ENCODE measurements around the gene GPR62. TPM values are rescaled to one million over a fixed set of nuclear protein-coding genes. Genes with fewer than 3 reads are reported as not detected.

GPR62 gene
- total RNA-seq, 1 experiment from 2014 or later = not detected

- ChIA-PET POLR2A (interaction anchor here (0.6 kb wide), 1 partner anchor 22 kb away, joined by 13 read pairs; no protein-coding TSS in a partner anchor), CTCF (interaction anchor here (1.0 kb wide), 1 partner anchor 22 kb away, joined by 3 read pairs; the partner anchor contains the start of gene RRP9)
- Mint-ChIP-seq H3K27ac (ENCODE audit: unreplicated experiment) (no peak overlapping the region), H3K4me1 (ENCODE audit: low read depth, unreplicated experiment) (peaks cover 14% of the 10 kb centered on the region), H3K4me3 (ENCODE audit: unreplicated experiment) (no peak overlapping the region), H3K9me3 (ENCODE audit: unreplicated experiment) (no peaks in the 10 kb centered on the region), H3K27me3 (ENCODE audit: insufficient read depth, unreplicated experiment) (no peaks in the 10 kb centered on the region), H3K36me3 (ENCODE audit: insufficient read depth, unreplicated experiment) (peaks cover 11% of the 10 kb centered on the region)
- H3K36me3 ChIP-seq (ENCODE audit: control insufficient read depth, insufficient read depth, low read length) = no peaks in the 10 kb centered on the region
- TF ChIP-seq, protein P1, sequence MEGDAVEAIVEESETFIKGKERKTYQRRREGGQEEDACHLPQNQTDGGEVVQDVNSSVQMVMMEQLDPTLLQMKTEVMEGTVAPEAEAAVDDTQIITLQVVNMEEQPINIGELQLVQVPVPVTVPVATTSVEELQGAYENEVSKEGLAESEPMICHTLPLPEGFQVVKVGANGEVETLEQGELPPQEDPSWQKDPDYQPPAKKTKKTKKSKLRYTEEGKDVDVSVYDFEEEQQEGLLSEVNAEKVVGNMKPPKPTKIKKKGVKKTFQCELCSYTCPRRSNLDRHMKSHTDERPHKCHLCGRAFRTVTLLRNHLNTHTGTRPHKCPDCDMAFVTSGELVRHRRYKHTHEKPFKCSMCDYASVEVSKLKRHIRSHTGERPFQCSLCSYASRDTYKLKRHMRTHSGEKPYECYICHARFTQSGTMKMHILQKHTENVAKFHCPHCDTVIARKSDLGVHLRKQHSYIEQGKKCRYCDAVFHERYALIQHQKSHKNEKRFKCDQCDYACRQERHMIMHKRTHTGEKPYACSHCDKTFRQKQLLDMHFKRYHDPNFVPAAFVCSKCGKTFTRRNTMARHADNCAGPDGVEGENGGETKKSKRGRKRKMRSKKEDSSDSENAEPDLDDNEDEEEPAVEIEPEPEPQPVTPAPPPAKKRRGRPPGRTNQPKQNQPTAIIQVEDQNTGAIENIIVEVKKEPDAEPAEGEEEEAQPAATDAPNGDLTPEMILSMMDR (IDR thresholded peaks at IDR 0.05; ENCODE audit: insufficient read depth in 1 of 2, low read depth in 1 of 2, low read length in 1 of 2, severe bottlenecking in 1 of 2, unreplicated experiment in 1 of 2) = no peak
- no peak overlapping the region for H3K4me3 ChIP-seq (ENCODE audit: low read depth, low read length)
- no peaks in the 10 kb centered on the region for H3K9me3 ChIP-seq
- DNase-seq = no peak
- no peaks in the 10 kb centered on the region for H3K27me3 ChIP-seq (replicated peaks; ENCODE audit: control insufficient read depth, insufficient read depth, low read length)
- BruUV-seq (replicated peaks) = no TSS peak
- intact Hi-C loops (cut with micrococcal nuclease; ENCODE audit: unreplicated experiment) = no loop called here
- peaks cover 7% of the 10 kb centered on the region for H3K4me1 ChIP-seq
Measured at GRCh38 chr3:51962854-51963530, 7.8 kb downstream of the GPR62 start.

- Histone ChIP-seq H3K4me1 (peaks cover 13% of the 10 kb centered on the region), H3K36me3 (ENCODE audit: control insufficient read depth, insufficient read depth, low read length) (no peaks in the 10 kb centered on the region), H3K9me3 (no peaks in the 10 kb centered on the region), H3K27me3 (replicated peaks; ENCODE audit: control insufficient read depth, insufficient read depth, low read length) (no peaks in the 10 kb centered on the region), H3K4me3 (ENCODE audit: low read depth, low read length) (no peak overlapping the region)
- Mint-ChIP-seq H3K9me3 (ENCODE audit: unreplicated experiment) (no peaks in the 10 kb centered on the region), H3K4me1 (ENCODE audit: low read depth, unreplicated experiment) (peaks cover 17% of the 10 kb centered on the region), H3K27ac (ENCODE audit: unreplicated experiment) (no peak overlapping the region), H3K4me3 (ENCODE audit: unreplicated experiment) (no peak overlapping the region), H3K36me3 (ENCODE audit: insufficient read depth, unreplicated experiment) (peaks cover 12% of the 10 kb centered on the region), H3K27me3 (ENCODE audit: insufficient read depth, unreplicated experiment) (no peaks in the 10 kb centered on the region)
- ChIA-PET POLR2A (no interaction called here), CTCF (interaction anchor here (1.0 kb wide), 1 partner anchor 23 kb away, joined by 3 read pairs; the partner anchor contains the start of gene RRP9)
- no peak for DNase-seq
- BruUV-seq (replicated peaks) = no TSS peak
- intact Hi-C loops (cut with micrococcal nuclease; ENCODE audit: unreplicated experiment) = no loop called here
- TF ChIP-seq, protein P1 (IDR thresholded peaks at IDR 0.05; ENCODE audit: insufficient read depth in 1 of 2, low read depth in 1 of 2, low read length in 1 of 2, severe bottlenecking in 1 of 2, unreplicated experiment in 1 of 2) = no peak
Measured at GRCh38 chr3:51963951-51964451, 8.8 kb downstream of the GPR62 start.

- POLR2A ChIA-PET = no interaction called here
- H3K4me3 Mint-ChIP-seq (ENCODE audit: unreplicated experiment) = no peak overlapping the region
Measured at GRCh38 chr3:51964521-51964920, 9.3 kb downstream of the GPR62 start.

More at GRCh38 chr3:51964521-51964920, 9.3 kb downstream of the GPR62 start:
- H3K27me3 ChIP-seq (replicated peaks; ENCODE audit: control insufficient read depth, insufficient read depth, low read length) = no peaks in the 10 kb centered on the region
- Mint-ChIP-seq H3K27ac (ENCODE audit: unreplicated experiment) (no peak overlapping the region), H3K4me1 (ENCODE audit: low read depth, unreplicated experiment) (peaks cover 20% of the 10 kb centered on the region), H3K36me3 (ENCODE audit: insufficient read depth, unreplicated experiment) (peaks cover 12% of the 10 kb centered on the region), H3K9me3 (ENCODE audit: unreplicated experiment) (no peaks in the 10 kb centered on the region), H3K27me3 (ENCODE audit: insufficient read depth, unreplicated experiment) (no peaks in the 10 kb centered on the region)
- no peak for DNase-seq
- H3K36me3 ChIP-seq (ENCODE audit: control insufficient read depth, insufficient read depth, low read length) = no peaks in the 10 kb centered on the region
- no peak overlapping the region for H3K4me3 ChIP-seq (ENCODE audit: low read depth, low read length)
- H3K9me3 ChIP-seq = no peaks in the 10 kb centered on the region
- intact Hi-C loops (cut with micrococcal nuclease; ENCODE audit: unreplicated experiment) = no loop called here
- CTCF ChIA-PET = no interaction called here
- BruUV-seq (replicated peaks) = no TSS peak
- peaks cover 13% of the 10 kb centered on the region for H3K4me1 ChIP-seq
- TF ChIP-seq, protein P1 (IDR thresholded peaks at IDR 0.05; ENCODE audit: insufficient read depth in 1 of 2, low read depth in 1 of 2, low read length in 1 of 2, severe bottlenecking in 1 of 2, unreplicated experiment in 1 of 2) = no peak

Data from Caco-2 (cell line).